NB4 (cell line): ENCODE data around the gene C16orf92.

Experiments
- DNase-seq: peaks from one replicate; pipeline ENCODE4 v3.0.0; 2010; ENCODE audit warnings: low read depth
- H3K4me3 ChIP-seq: one replicate; pipeline ENCODE4 v1.5.1; 2011; ENCODE audit warnings: mild to moderate bottlenecking, low read depth, low read length, moderate library complexity
- MYC ChIP-seq: IDR thresholded peaks from 2 replicates; pipeline ENCODE4 v1.6.1; 2011; ENCODE audit warnings: low read depth, low read length
- POLR2A ChIP-seq: IDR thresholded peaks from 2 replicates; pipeline ENCODE4 v1.6.1; 2011; ENCODE audit warnings: mild to moderate bottlenecking; ENCODE audit not compliant: insufficient read length; ENCODE audit errors: extremely low read depth
- TF ChIP-seq, protein P1 (sequence below): IDR thresholded peaks from one replicate; pipeline ENCODE4 v1.5.1; 2012; ENCODE audit warnings: low read depth, low read length
- TF ChIP-seq, protein P2 (sequence below): IDR thresholded peaks from 2 replicates; pipeline ENCODE4 v1.6.1; 2011; ENCODE audit warnings: low read depth, low read length

Gene C16orf92

GRCh38 chr16:30065943-30066760 is 43.2 kb downstream of the C16orf92 start:
- H3K4me3 ChIP-seq = peak overlapping the region; percentile 90
- TF ChIP-seq POLR2A (no peak), MYC (no peak)
- TF ChIP-seq, protein P1, sequence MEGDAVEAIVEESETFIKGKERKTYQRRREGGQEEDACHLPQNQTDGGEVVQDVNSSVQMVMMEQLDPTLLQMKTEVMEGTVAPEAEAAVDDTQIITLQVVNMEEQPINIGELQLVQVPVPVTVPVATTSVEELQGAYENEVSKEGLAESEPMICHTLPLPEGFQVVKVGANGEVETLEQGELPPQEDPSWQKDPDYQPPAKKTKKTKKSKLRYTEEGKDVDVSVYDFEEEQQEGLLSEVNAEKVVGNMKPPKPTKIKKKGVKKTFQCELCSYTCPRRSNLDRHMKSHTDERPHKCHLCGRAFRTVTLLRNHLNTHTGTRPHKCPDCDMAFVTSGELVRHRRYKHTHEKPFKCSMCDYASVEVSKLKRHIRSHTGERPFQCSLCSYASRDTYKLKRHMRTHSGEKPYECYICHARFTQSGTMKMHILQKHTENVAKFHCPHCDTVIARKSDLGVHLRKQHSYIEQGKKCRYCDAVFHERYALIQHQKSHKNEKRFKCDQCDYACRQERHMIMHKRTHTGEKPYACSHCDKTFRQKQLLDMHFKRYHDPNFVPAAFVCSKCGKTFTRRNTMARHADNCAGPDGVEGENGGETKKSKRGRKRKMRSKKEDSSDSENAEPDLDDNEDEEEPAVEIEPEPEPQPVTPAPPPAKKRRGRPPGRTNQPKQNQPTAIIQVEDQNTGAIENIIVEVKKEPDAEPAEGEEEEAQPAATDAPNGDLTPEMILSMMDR = no peak
- TF ChIP-seq, protein P2, sequence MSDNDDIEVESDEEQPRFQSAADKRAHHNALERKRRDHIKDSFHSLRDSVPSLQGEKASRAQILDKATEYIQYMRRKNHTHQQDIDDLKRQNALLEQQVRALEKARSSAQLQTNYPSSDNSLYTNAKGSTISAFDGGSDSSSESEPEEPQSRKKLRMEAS = no peak
- peak; percentile 77 for DNase-seq

DNA sequence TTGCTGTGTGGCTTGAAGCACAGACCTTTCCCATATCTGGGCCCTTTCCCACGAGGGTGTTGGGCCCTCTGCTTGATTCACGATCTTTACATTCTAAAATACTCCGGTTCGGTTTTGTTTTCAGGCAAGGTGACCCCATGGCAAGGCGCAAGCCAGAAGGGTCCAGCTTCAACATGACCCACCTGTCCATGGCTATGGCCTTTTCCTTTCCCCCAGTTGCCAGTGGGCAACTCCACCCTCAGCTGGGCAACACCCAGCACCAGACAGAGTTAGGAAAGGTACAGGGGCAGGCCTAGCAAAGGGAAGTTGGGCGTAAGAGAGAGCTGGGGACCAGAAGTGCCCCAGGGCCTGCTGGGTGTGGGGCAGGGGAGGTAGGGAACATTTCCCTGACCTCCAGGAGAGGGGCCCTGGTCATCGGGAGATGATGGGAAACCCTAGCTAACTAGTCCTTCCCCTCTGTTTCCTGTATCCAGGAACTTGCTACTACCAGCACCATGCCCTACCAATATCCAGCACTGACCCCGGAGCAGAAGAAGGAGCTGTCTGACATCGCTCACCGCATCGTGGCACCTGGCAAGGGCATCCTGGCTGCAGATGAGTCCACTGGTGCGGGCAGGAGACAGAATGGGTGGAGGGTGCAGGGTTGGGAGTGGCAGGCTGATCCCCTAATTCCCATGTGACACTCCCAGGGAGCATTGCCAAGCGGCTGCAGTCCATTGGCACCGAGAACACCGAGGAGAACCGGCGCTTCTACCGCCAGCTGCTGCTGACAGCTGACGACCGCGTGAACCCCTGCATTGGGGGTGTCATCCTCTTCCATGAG is 44.0 kb downstream of the C16orf92 start:
- peak overlapping the region; percentile 90 for H3K4me3 ChIP-seq
- DNase-seq = peak; percentile 41
- TF ChIP-seq, protein P2 = no peak
- no peak for TF ChIP-seq POLR2A
- TF ChIP-seq MYC = no peak
- TF ChIP-seq, protein P1 = no peak

- DNase-seq = no peak
- TF ChIP-seq, protein P1 = no peak
- no peak for TF ChIP-seq MYC
- TF ChIP-seq, protein P2 = no peak
- TF ChIP-seq POLR2A = no peak
- peak overlapping the region; percentile 90 for H3K4me3 ChIP-seq
Measured at GRCh38 chr16:30067584-30067916, 44.6 kb downstream of the C16orf92 start.

- H3K4me3 ChIP-seq = no peak overlapping the region
- TF ChIP-seq, protein P2 = no peak
- TF ChIP-seq MYC (no peak), POLR2A (no peak)
- TF ChIP-seq, protein P1 = no peak
- DNase-seq = no peak
Measured at GRCh38 chr16:30068333-30068732, 45.3 kb downstream of the C16orf92 start.

- TF ChIP-seq, protein P1 = peak; percentile 22
- TF ChIP-seq POLR2A = no peak
- peak; percentile 60 for DNase-seq
Measured at GRCh38 chr16:30068750-30069610, 46.0 kb downstream of the C16orf92 start.

More at GRCh38 chr16:30068750-30069610, 46.0 kb downstream of the C16orf92 start:
- peak overlapping the region; percentile 3 for H3K4me3 ChIP-seq
